HG03025 (cell line): ENCODE data around the gene LRRC47.

Experiments
- ATAC-seq: cut with Tn5 transposase; IDR thresholded peaks from one replicate; pipeline ENCODE4 v1.9.1; 2021; ENCODE audit warnings: mild to moderate bottlenecking, moderate library complexity; ENCODE audit not compliant: unreplicated experiment, low FRiP score

Gene LRRC47

GRCh38 chr1:3787745-3788605 is 8.3 kb downstream of the LRRC47 start:
- no peak for ATAC-seq

DNA sequence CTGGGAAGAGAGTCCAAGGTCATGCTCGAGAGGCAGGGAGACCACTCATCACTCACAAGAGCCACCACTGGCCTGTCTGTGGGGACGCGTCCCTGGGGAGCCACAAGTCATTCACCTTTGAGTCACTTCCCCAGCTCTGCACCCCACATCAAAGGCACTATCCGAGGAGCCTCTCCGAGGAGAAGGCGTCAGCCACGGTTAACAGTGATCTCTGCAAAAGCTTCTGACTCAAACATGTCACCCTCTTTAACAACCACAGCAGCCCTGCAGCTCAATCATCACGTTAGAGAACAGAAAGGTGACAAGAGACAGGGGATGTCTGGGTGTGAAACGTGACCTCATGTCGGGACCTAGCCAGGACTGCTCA is 9.0 kb downstream of the LRRC47 start:
- no peak for ATAC-seq

DNA sequence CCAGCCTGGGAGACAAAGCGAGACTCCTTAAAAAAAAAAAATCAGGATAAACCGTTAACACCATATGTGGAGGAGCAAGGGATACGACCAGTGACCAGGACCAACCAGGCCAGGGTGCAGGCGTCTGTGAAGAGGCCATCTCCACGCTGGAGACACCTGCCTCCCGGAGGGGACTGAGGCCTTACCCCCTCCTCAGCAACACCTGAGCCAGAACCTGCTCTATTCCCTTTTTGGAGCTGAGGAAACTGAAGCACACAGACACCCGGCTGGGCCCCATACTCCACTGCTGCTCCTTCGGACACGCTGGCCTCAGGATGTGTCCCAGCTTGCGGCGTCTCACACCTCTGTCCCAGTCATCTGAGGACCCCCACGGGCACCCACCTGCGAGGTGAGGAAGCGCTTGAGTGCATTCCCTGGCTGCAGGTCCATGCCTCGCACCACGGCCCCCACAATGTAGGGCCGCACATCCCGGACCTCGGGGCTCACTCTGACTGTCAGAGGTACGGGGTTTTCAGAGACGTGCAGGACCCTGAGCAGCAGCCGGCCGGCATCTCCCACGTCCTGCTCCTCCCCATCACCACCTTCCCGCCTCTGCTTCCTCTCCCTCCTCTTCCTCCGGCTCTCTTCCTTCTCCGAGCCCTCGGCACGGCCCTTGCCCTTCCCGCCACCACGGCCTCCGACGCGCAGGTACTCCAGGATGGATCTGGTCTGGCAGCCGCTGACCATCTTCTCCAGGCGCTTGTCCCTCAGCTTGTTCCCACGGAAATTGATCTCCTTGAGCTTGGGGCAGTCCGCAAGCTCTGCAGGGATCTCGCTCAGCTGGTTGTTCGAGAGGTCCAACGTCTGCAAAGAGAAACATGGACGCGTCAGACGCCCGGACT is 9.6 kb downstream of the LRRC47 start:
- ATAC-seq, result no peak

DNA sequence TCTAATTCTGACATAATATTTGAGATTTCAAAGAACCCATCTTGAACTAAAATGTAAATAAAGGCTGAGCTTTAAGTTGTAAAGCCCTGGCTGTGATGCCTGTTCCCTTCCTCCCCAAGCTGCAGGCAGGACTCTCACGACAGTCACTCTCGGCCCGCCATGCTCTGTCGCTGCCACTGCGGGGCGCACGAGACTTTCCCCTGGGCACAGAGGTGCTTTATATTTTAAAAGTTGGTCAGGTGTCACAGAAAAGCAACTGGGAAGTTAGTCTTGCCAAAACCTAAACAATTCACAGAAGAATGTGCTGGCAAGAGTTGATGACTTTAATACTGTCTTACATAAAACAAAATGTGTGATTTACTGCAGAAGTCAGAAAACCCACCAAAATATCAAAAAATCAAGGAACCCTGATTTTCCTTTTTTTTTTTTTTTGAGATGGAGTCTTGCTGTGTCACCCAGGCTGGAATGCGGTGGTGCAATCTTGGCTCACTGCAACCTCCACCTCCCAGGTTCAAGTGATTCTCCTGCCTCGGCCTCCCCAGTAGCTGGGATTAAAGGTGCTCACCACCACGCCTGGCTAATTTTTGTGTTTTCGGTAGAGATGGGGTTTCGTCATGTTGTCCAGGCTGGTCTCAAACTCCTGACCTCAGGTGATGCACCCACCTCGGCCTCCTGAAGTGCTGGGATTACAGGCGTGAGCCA is 10.7 kb downstream of the LRRC47 start:
- no peak for ATAC-seq

DNA sequence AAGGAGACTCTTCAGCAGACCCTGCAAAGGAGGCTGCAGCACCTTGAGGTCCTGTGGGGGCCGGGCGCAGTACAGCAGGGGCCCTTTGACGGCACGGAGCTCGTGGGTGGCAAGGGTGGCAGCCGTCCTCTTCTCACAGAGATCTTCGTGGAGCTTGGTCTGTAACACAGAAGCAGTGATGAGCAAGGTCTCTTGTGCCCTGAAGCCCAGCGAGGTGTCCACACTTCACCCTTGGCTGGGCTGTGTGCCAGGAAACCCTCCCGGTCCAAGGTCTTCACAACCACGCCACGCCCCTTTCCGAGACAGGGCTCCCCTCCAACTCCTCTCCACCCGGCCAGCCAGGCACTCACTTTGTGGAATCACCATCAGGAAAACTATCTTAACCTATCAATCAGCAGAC is 11.3 kb downstream of the LRRC47 start:
- ATAC-seq, result no peak

DNA sequence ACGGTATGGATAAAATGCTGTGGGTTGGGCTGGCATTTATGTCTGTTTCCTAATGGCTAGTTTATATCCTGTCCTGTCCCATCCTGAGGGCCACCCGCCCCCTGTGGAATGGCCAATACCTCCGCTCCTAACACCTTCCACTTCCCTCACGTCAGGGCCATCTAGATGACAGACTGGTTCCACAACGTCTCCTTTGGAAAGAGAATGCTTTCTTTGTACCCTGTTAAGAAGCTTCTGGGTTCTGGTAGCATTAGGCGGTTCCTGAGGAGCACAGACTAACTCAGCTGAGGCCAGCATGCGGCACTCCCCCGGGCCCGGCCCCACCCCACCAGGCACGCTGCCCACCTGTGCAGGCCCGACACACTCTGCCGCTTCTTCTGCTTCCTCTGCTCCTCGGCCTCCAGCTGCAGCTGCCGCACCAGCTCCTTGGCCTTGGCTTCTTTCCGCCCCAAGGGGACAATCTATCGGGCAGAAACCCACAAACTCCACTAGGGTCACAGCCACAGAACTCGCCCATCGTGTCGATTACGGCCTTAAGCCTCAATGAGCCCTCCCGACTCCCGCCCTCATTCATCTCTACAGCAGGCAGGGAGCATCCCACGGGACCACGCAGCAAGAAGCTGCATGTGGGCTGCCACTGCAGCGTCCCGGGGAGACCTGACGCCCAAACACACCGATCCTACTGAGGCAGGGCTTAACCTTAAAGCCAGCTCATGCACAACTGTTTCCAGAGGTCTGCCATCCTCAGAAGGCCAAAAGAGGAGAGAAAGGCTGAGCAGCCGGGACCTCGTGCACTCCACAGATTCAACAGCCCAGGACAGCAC is 12.4 kb downstream of the LRRC47 start:
- no peak for ATAC-seq

- ATAC-seq, result no peak
Observed at GRCh38 chr1:3780901-3781300, 15.4 kb downstream of the LRRC47 start.

GRCh38 chr1:3779912-3780416 is 16.3 kb downstream of the LRRC47 start:
- no peak for ATAC-seq

DNA sequence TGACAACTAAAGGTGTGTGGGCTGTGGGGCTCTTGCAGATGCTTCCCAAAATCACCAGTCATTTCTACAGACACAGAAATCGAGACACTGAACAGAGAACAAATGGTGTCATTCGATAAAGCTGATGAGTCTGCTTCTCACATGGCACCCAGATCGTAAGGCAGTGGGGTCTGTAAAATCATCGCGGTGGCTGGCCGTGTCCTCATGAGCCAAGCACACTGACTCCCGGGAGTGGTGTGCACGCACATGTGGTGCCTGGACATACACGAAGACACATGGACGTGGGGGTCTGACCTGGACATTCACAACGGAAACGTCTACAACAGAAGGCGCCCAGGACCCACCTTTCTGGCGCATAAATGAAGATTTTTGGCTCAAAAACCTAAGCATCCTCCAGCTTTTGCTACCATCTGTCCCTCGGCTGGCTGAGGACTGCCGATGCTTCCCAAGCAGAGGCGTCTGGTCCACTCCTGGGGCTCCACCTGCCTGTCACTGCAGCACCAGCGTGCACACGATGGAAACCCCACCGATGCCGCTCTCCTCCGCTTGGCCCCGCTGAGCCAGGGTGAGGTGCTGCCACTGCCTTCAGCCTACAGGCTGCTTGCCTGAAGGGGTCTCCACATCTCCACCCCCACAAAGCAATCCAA is 16.9 kb downstream of the LRRC47 start:
- no peak for ATAC-seq

DNA sequence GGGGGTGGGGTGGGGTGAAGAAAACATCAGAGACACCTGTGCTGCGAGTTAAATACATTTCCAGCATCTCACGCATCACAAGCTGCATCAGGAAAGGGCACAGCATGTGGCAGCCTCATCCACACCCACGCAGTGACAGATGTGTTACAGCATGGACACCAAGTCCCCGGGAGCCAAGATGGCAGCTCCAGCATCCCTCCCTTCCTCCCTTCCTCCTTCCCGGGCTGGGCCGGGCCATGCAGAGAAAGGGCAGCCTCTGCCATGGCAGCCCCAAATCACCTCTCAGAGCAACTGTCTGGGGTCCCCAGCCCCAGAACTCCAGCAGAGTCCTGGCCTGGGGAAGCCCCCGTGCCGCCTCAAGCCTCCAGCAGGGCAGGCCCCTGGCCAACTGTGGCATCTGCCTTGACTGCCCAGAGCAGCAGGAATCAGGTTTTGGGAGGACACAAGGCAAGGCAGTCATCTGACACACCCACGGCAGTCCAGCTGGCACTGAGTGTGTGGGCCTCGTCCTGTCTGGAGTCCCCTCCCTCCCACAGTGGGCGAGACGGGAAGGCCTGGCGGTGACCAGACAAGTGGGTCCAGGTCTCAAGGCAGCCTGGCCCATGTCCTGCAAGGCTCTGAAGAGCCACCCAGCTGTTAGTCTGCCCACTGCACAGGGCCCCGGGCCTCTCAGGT is 17.6 kb downstream of the LRRC47 start:
- no peak for ATAC-seq

GRCh38 chr1:3777647-3778589 is 18.4 kb downstream of the LRRC47 start:
- no peak for ATAC-seq

DNA sequence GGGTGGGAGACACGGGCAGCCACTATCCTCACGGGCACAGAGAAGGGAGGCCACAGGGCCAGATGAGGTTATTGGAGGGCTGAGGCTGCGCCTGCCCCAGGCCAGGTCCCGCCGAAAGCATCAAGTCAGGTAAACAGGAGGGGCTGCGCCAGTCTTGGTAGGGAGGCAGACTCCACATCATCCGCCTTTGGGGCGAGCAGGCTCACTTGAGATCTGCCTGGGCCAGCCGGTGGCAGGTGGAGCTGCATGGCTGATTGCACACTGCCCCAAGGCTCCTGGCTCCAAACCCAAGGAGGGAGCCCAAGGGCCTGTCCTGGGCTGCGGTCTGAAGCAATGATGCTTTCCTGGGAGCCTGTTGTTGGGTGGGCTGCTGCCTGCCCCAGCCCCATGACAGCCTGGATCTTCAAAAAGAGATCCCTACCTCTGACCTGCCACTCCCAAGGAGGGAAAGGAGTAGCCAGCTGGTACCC is 19.2 kb downstream of the LRRC47 start:
- ATAC-seq, result no peak

- ATAC-seq, result no peak
Observed at GRCh38 chr1:3776231-3776961, 19.9 kb downstream of the LRRC47 start.

DNA sequence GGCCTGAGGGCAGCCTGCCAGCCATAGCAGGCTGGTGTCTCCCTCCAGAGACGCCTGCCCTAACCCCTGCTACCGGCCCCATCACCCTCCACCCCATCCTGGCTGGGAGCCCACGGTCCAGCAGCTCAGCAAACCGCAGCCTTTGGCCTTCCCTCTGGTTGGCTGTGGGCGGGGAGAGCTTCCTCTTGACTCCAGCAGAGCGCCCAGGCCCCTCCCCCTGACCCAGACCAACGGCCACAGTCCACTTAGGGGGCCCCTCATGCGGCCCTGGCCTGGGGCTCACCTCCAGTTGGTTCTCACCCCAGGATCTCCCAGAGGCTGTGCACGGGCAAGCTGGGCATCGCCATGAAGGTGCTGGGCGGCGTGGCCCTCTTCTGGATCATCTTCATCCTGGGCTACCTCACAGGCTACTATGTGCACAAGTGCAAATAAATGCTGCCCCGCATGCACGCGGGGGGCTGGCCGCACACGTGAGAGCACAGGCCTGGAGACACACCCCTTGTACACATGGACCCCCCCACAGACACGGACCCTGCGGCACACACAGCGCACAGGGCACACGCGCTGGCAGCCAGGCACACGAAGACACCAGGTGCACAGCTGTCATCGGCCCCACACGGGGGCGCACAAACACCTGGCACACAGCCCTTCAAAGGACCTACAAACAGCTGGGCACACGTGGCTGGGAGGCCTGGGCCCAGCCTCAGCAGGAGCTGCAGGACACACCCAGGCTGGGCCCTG is 20.6 kb downstream of the LRRC47 start:
- no peak for ATAC-seq

- ATAC-seq, result no peak
Observed at GRCh38 chr1:3774946-3775489, 21.3 kb downstream of the LRRC47 start.

DNA sequence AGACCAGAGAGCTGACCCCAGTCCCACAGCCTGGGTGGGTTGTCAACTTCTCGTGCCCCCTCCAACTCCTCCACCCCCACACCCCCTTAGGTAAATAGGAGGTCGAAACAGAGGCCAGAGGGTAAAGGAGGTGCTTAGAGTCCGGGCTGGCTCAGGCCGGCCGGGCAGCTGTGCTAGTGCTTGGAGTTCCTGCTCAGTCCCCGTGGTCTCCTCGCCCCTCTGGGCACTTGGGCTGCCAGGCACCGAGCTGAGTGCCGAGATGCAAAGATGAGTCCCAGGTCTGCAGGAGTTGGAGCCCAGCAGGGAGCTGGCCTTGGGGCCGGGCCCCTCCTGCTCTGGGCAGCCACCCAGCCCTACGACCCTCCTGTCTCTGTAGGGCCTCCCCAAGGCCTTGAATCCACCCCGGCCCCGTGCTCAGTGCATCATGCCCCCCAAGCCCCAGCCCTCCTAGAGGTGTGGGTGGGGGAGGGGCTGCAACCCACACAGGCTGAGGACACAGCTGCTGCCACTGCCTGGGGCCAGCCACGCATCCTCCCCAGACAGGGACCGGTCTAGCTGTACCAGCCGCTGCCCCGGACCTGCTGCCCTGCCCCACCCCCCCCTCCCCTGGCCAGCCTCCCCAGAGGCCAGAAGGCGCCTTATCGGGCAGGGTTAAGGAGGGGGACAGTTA is 21.9 kb downstream of the LRRC47 start:
- ATAC-seq, result no peak
